IPS-18c (cell line): Measurements from ENCODE around the gene AKAP9.

ENCODE experiments used
- H3K4me3 ChIP-seq: 2 replicates; pipeline ENCODE4 v1.7.0; 2013; ENCODE audit warnings: low read depth, mild to moderate bottlenecking, low read length, moderate library complexity; ENCODE audit not compliant: insufficient read depth
- H3K9me3 ChIP-seq: one replicate; pipeline ENCODE4 v1.6.1; 2013; ENCODE audit warnings: mild to moderate bottlenecking, low read length, moderate library complexity; ENCODE audit not compliant: control insufficient read depth, insufficient read depth

Gene AKAP9

GRCh38 chr7:92039900-92040299 is 99.2 kb downstream of the AKAP9 start:
- no peak overlapping the region for H3K4me3 ChIP-seq
- H3K9me3 ChIP-seq: no peaks in the 10 kb centered on the region

DNA sequence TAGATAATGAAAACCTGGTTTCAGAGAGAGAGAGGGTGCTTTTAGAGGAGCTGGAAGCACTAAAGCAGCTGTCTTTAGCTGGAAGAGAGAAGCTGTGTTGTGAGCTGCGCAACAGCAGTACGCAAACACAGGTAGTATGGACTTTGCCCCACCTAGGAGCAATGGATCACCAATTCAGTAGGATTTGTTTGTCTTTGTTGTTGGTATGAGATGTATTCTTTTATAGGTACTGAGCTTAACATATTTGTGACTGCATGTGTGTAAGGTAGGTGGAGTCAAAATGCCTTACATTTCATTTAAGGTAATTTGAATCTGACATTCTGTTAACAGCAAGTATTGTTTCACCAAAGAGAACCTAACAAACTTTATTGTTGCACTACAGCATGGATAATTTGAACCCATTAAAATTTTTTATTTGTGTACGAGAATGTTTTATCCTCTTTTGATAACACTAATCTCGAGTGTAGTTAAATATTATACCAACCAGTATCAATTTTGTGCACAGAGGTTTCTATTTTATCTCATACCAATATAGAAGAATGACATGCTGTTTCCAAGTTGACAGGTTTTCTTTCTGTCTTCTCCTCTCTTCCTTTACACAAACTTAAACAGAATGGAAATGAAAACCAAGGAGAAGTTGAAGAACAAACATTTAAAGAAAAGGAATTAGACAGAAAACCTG is 101.5 kb downstream of the AKAP9 start:
- no peak overlapping the region for H3K4me3 ChIP-seq
- H3K9me3 ChIP-seq: no peaks in the 10 kb centered on the region

DNA sequence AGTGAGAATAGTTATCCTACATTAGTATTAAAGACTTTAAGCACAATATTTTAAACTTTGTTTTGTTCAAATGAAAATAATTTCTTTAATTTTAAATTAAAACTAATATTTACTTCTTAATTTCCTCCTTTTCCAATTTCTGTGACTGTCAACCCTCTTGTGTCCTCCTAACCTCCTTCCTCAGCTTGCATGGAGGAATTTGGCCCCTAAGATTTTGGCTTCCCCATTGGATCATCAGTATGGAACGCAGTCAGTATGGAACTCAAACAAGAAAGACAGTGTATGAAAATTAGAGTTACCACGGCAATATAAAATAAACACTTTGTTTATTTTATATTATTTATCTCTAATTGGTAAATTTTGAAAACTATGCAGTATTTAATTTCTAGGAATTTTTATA is 102.4 kb downstream of the AKAP9 start:
- H3K9me3 ChIP-seq: no peaks in the 10 kb centered on the region
- H3K4me3 ChIP-seq: no peak overlapping the region

DNA sequence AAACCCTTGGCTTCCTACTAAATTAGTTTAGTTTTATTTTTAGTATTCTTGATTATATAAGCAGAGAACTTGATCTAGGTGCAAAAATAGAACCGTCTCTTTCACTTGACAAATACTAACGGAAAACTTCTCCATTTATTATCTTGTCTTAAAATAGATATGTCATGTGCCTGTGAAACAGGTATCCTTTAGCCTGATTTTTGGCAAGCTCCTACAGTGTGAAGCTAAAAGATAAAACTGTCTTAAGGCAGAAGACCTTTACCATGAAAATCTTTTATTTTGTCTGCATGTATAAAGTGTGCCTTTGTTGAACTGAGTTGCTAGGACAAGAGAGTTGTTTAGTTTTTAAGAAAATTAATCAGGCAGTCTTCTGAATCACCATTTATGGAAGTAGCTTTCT is 103.0 kb downstream of the AKAP9 start:
- H3K4me3 ChIP-seq: no peak overlapping the region
- H3K9me3 ChIP-seq: no peaks in the 10 kb centered on the region

DNA sequence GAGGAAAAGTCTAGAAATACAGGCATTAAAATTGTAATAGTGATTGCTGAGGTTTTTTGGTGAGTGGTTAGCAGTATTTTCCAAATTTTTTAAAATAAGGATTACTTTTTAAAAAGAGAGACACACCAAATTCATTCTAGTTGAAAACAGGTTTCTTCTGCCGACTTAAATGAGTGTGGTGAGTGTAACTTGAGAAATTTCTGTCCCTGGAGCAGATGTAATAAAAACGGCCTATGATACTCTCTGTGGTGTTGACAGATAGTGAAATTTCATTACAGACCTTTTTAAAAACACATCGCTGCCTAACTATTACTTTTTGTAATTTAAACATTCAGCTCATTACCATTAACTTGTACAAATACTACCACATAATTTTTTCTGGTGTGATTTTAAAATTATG is 103.5 kb downstream of the AKAP9 start:
- H3K4me3 ChIP-seq: no peak overlapping the region
- H3K9me3 ChIP-seq: no peaks in the 10 kb centered on the region

DNA sequence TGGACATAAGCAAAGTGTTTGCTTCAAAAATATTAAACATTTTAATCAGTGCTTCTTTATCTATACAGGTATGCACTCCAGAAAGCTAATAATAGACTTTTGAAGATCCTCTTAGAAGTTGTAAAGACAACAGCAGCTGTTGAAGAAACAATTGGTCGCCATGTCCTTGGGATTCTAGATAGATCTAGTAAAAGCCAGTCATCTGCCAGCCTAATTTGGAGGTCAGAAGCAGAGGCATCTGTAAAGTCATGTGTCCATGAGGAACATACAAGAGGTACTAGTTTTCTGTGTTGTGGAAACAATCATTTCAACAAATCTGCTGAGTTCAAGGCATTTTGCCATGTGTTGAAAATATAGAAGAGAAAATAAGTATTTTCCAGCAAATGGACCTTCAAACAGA is 104.3 kb downstream of the AKAP9 start:
- no peak overlapping the region for H3K4me3 ChIP-seq

DNA sequence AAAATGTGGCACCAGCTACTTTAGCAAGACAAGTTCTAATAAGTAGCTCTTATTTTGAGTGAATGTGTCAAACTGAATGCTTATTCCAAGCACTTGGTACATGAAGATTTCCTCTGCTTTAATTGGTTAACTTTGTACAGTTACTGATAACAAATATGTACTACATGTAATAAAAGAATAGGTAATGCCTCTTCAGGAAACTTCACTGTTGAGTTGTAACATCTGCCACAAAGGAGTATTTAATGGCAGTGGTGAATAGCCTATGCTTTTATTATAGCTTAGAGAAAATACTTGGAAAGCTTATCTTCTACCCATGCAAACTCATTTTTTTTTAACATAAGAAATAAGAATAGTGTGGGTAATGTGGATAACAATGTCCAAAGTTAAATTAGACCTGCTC is 111.0 kb downstream of the AKAP9 start:
- Histone ChIP-seq H3K9me3 (no peaks in the 10 kb centered on the region), H3K4me3 (no peak overlapping the region)

More for the DNA sequence above, 104.3 kb downstream of the AKAP9 start:
- H3K9me3 ChIP-seq: no peaks in the 10 kb centered on the region

DNA sequence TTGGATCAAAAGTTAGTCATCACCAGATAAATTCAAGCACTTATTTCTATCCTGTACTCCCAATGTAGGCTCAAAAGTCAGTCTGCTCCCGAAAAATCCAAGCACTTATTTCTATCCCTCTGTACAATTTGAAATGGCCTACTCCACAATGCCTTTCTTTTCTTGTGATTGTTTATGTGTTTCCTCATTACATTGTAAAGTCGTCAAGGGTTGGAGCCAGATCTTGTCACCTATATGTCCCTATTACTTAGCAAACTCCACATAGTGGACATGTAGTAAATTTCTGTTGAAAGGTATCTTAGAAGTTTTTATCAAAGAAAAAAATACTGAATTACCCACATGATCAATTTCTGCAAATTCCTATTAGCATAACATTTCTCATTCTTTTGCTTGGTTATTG is 111.5 kb downstream of the AKAP9 start:
- Histone ChIP-seq H3K9me3 (no peaks in the 10 kb centered on the region), H3K4me3 (no peak overlapping the region)

- H3K9me3 ChIP-seq: no peaks in the 10 kb centered on the region
- H3K4me3 ChIP-seq: no peak overlapping the region
These were observed 112.0 kb downstream of the AKAP9 start for GRCh38 chr7:92052684-92053083.

DNA sequence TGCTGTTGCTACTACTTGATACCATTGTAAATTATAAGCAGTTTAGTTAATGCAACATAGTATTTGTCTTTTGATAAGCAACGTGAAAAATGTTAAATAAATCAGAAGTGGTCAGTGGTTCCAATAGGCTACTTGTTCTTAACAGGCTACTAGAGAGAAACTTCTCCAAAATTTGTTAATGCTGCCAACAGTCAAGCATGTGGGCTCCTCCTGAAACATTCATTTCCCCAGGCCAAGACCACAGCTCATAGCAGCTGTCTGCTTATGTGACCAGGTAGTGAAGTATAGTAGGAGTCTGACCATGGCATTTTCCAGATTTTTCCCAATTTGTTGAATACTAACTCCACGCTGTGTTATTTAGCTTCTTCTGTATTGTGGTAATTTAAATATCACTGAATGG is 112.7 kb downstream of the AKAP9 start:
- no peak overlapping the region for H3K4me3 ChIP-seq
- H3K9me3 ChIP-seq: no peaks in the 10 kb centered on the region

DNA sequence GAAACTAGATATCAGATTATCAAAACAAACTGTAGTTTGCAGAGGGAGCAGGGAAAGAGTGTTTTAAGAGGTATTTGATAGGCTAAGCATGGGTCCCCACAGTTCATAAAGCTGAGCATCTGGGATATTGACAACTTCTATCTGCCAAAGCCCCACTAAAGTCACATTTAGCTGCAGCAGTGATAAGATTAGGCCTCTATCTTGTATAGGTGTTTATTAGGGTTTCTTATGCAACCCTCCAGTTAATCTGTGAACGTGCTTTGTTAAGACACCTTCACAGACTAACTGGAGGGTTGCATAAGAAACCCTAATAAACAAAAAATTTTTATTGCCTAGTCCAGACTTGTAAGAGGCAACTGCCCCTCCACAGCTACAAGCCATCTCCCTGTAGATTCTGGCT is 115.6 kb downstream of the AKAP9 start:
- no peak overlapping the region for H3K4me3 ChIP-seq
- H3K9me3 ChIP-seq: no peaks in the 10 kb centered on the region

- Histone ChIP-seq H3K4me3 (no peak overlapping the region), H3K9me3 (no peaks in the 10 kb centered on the region)
These were observed 116.7 kb downstream of the AKAP9 start for GRCh38 chr7:92057375-92057774.

- Histone ChIP-seq H3K9me3 (no peaks in the 10 kb centered on the region), H3K4me3 (no peak overlapping the region)
These were observed 117.4 kb downstream of the AKAP9 start for GRCh38 chr7:92058040-92058439.

GRCh38 chr7:92058899-92059298 is 118.2 kb downstream of the AKAP9 start:
- H3K4me3 ChIP-seq: no peak overlapping the region
- H3K9me3 ChIP-seq: no peaks in the 10 kb centered on the region

- Histone ChIP-seq H3K4me3 (no peak overlapping the region), H3K9me3 (no peaks in the 10 kb centered on the region)
These were observed 120.5 kb downstream of the AKAP9 start for GRCh38 chr7:92061154-92061553.

- H3K9me3 ChIP-seq: no peaks in the 10 kb centered on the region
These were observed 123.9 kb downstream of the AKAP9 start for GRCh38 chr7:92064438-92065029.

GRCh38 chr7:92071032-92071431 is 130.4 kb downstream of the AKAP9 start:
- H3K4me3 ChIP-seq: no peak overlapping the region
- no peaks in the 10 kb centered on the region for H3K9me3 ChIP-seq

More at GRCh38 chr7:92064438-92065029, 123.9 kb downstream of the AKAP9 start:
- H3K4me3 ChIP-seq: no peak overlapping the region

DNA sequence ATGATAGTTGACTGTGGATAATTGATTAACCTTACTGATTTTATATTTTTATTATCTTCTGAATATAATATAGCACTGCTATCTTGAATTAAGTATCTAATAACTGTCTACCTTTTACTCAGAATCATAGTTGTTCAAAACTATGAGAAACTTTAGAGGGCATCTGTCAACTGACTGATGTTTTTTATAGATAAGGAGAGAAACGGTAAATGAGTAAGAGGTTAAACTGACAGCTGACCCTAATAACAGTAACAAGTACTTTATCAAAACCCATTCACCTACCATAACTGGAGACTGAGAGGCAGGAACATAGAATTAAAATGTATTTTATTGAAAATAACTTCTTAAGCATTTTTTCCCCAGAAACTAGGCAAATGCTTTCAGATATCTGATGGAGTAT is 131.5 kb downstream of the AKAP9 start:
- H3K4me3 ChIP-seq: no peak overlapping the region

GRCh38 chr7:92072708-92073107 is 132.0 kb downstream of the AKAP9 start:
- Histone ChIP-seq H3K4me3 (no peak overlapping the region), H3K9me3 (no peaks in the 10 kb centered on the region)

More for the DNA sequence above, 131.5 kb downstream of the AKAP9 start:
- no peaks in the 10 kb centered on the region for H3K9me3 ChIP-seq
